GM12878 (cell line): ENCODE measurements around the gene TRPC6.

Experiments
- ASH2L ChIP-seq: fragments of 300-600, 200-600 bp; sonication (generic); IDR thresholded peaks from 2 replicates; pipeline ENCODE4 v1.6.1; 2017; ENCODE audit warnings: low read depth, mild to moderate bottlenecking, borderline replicate concordance
- BACH1 ChIP-seq: fragments of 450-650 bp; IDR thresholded peaks from 2 replicates; pipeline ENCODE4 v1.6.1; 2017; ENCODE audit warnings: mild to moderate bottlenecking, borderline replicate concordance
- CHD4 ChIP-seq: fragments of 200-600 bp; sonication (generic); IDR thresholded peaks from 2 replicates; pipeline ENCODE4 v1.6.1; 2016; ENCODE audit warnings: mild to moderate bottlenecking
- CTCF ChIP-seq, 3 experiments: IDR thresholded peaks in 2 of 3; conservative IDR thresholded peaks in 1 of 3; 2 replicates each; pipeline ENCODE4 v1.5.1; 2011; ENCODE audit warnings: low read depth in 3 of 3, low read length in 3 of 3, mild to moderate bottlenecking in 3 of 3, control low read depth in 2 of 3, moderate library complexity in 2 of 3, inconsistent platforms in 1 of 3, mixed read lengths in 1 of 3; ENCODE audit not compliant: control insufficient read depth in 2 of 3, insufficient read depth in 1 of 3; ENCODE audit errors: extremely low read depth in 1 of 3
- EP300 ChIP-seq, 2 experiments: fragments of 150-350 bp in 1 of 2; IDR thresholded peaks; 2 replicates each; pipeline ENCODE4 v1.6.1; 2011 to 2012; ENCODE audit warnings: low read depth in 2 of 2, low read length in 2 of 2, borderline replicate concordance in 1 of 2, improper control_type of control experiment in 1 of 2, inconsistent platforms in 1 of 2; ENCODE audit not compliant: control insufficient read depth in 1 of 2
- JUNB ChIP-seq: IDR thresholded peaks from 2 replicates; pipeline ENCODE4 v1.6.1; 2016; ENCODE audit warnings: antibody characterized with exemption, mild to moderate bottlenecking
- MAX ChIP-seq: IDR thresholded peaks from 2 replicates; pipeline ENCODE4 v1.6.1; 2012; ENCODE audit warnings: low read depth, low read length, improper control_type of control experiment
- RBBP5 ChIP-seq: fragments of 200-600 bp; sonication (generic); conservative IDR thresholded peaks from 2 replicates; pipeline ENCODE4 v1.6.1; 2016
- RCOR1 ChIP-seq: conservative IDR thresholded peaks from 2 replicates; pipeline ENCODE4 v1.6.1; 2012; ENCODE audit warnings: low read depth, low read length, improper control_type of control experiment
- SMAD5 ChIP-seq: IDR thresholded peaks from 2 replicates; pipeline ENCODE4 v1.6.1; 2016; ENCODE audit warnings: antibody characterized with exemption, low read depth
- USF2 ChIP-seq: IDR thresholded peaks from 2 replicates; pipeline ENCODE4 v1.6.1; 2011; ENCODE audit warnings: low read depth, low read length, improper control_type of control experiment, borderline replicate concordance

- TF ChIP-seq BACH1 (no peak), MAX (no peak), RBBP5 (no peak), JUNB (no peak), RCOR1 (no peak), EP300 (IDR thresholded peaks at IDR 0.05; ENCODE audit: borderline replicate concordance in 1 of 2, control insufficient read depth in 1 of 2, low read depth in 2 of 2, low read length in 2 of 2) (no peak), CTCF (IDR thresholded peaks at IDR 0.05 in 2 of 3, conservative IDR thresholded peaks at IDR 0.05 in 1 of 3; ENCODE audit: control insufficient read depth in 2 of 3, extremely low read depth in 1 of 3, insufficient read depth in 1 of 3, low read depth in 3 of 3, low read length in 3 of 3) (no peak), CHD4 (no peak), ASH2L (no peak), USF2 (no peak), SMAD5 (no peak)
These were observed 137.1 kb downstream of the TRPC6 start for GRCh38 chr11:101446726-101447125.
